Uterus (tissue), 2 donors: Measurements from ENCODE around the gene FNDC5.

ENCODE experiments used
- POLR2A ChIP-seq, 2 donors: fragments of 450-650 bp; IDR thresholded peaks; one replicate each; pipeline ENCODE4 v1.6.1; 2016; ENCODE audit warnings: antibody characterized with exemption in 2 of 2, mild to moderate bottlenecking in 1 of 2, moderate library complexity in 1 of 2
- TF ChIP-seq, protein P1 (sequence below), 4 experiments: fragments of 200-600 bp in 2 of 4; fragments of 450-650 bp in 2 of 4; sonication (generic) in 2 of 4; IDR thresholded peaks; one replicate each; pipeline ENCODE4 v1.5.1; 2016 to 2019; ENCODE audit warnings: antibody characterized with exemption in 4 of 4, mild to moderate bottlenecking in 2 of 4, moderate library complexity in 1 of 4

DNA sequence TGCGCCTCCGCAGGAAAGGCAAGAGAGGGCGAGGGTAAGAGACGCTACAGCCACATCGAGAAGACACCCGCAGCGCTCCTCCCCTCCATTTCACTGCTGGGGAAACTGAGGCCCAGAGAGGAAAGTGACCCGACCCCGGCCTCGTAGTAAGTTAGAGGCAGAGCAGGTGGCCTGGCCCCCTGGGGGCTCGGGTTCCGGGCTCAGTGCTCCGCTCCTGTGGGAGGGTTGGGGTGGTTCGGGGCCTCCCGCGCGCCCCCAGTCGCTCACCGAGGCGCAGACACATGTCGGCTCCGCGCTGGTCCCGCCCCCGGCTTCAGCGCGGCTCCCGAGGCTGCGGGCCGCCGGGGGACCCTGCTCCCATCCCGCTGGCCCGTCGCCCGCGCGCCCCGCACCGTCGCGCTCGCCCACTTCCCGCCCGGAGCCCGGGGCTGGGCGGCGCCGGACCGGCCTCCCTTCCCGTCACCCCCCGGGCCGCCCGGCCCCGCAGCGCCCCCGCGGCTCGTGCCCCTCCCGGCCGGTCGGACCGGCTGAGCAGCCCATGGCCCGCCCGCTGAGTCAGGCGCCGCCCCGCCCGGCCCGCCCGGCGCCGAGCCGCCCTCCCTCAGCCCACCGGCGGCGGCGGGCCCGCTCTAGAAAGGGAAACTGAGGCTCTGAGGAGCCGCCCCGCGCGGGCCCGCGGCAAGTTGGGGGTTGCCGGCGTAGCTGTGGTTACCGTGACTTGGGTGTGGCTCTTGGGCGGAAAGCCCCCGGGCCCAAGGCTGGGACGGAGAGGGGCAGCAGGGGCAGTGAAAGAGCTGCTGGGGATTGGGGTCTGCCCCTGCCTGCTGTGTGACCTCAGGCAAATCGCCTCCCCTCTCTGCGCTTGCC lies 30.5 kb upstream of the FNDC5 start, which contains the start of gene TMEM54:
- TF ChIP-seq, protein P1, sequence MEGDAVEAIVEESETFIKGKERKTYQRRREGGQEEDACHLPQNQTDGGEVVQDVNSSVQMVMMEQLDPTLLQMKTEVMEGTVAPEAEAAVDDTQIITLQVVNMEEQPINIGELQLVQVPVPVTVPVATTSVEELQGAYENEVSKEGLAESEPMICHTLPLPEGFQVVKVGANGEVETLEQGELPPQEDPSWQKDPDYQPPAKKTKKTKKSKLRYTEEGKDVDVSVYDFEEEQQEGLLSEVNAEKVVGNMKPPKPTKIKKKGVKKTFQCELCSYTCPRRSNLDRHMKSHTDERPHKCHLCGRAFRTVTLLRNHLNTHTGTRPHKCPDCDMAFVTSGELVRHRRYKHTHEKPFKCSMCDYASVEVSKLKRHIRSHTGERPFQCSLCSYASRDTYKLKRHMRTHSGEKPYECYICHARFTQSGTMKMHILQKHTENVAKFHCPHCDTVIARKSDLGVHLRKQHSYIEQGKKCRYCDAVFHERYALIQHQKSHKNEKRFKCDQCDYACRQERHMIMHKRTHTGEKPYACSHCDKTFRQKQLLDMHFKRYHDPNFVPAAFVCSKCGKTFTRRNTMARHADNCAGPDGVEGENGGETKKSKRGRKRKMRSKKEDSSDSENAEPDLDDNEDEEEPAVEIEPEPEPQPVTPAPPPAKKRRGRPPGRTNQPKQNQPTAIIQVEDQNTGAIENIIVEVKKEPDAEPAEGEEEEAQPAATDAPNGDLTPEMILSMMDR (IDR thresholded peaks at IDR 0.05): peak in 1 of 4 experiments; percentile 19
- TF ChIP-seq POLR2A (IDR thresholded peaks at IDR 0.05): peak in 1 of 2 donors; percentile 59
